ENCODE measurements around the gene RGS9BP.
"Not testable (repeated sequence)": the region's sequence is repeated elsewhere in the genome, so short reads cannot be mapped to it uniquely, and the experiment has no call there.

The RGS9BP gene

DNA sequence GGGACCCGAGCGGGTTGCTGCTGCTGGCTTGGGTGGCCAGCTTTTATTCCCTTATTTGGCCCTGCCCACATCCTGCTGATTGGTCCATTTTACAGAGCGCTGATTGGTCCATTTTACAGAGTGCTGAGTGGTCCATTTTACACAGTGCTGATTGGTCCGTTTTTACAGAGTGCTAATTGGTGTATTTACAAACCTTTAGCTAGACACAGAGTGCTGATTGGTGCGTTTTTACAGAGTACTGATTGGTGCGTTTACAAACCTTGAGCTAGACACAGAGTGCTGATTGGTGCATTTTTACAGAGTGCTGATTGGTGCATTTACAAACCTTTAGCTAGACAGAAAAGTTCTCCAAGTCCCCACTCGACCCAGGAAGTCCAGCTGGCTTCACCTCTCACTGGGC is 24.5 kb downstream of the RGS9BP start:
- not testable (repeated sequence) for DNase-seq

DNA sequence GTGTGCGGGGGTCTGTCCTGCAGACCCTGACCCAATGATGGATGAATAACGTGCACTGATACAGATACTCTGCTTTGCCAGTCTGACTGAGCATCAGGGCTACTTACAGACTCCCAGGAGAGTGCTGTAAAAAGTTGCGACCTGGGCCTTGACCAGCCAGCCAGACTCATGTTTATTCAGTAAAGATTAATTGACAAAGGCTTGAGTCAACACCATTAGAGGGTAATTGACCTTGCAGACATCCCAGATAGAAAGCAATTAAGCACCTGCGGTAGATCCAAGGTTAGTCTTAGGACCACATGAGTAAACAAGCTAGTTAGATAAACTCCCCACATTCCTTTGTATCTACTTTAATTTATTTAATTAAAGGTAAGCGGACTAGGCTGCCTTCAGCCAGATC is 26.4 kb downstream of the RGS9BP start:
- DNase-seq, result no peak

DNA sequence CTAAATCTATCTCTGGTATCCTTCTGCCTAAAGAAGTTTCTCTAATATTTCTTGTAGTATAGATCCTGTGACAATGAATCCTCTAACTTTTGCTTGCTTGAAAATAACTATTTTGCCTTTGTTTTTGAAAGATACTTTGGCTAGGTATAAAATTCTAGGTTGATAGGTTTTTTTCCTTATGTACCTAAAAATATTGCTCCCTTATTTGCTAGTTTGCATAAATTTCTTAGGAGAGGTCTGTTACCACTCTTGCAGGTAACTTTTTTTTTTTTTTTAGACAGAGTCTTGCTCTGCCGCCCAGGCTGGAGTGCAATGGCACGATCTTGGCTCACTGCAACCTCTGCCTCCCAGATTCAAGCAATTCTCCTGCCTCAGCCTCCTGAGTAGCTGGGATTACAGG is 28.4 kb downstream of the RGS9BP start:
- DNase-seq, result not testable (repeated sequence)

DNA sequence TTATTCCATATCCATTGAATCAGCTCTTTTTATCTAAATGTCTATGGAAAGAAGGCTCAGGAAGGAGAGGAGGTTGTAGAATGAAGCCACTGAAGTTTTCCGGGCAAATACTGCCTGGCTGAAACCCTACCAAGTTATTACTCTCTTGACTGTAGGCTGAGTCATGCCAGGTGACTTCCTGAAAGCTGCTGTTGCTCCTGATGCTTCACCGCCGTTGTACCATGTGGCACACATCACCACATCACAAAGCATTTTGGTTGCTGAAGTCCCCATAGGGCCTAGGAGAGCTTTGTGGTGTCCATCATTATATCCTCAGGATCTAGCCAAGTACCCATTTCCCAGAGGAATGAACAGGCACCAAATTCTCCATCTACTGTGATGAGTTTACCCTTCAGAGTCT is 32.8 kb downstream of the RGS9BP start:
- DNase-seq, result no peak

DNA sequence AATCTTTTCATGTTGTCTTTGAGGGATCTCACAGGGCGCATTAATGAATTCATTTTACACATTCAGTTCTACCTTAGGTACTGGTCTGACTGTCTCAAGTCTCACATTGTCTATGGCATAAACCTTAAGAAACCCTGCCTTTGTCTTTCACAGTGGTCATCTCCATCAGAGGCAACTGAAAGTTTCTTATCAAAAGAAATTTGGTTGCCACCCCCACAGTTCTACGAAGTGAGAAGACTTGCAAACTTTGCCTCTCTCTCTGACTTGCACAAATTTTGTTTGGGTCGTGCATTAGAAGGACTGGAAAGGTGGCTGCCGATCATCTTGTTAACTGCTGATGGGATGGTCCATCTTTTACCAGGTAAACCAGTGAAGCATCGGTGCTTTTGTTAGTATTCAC is 33.4 kb downstream of the RGS9BP start:
- DNase-seq, result no peak

DNA sequence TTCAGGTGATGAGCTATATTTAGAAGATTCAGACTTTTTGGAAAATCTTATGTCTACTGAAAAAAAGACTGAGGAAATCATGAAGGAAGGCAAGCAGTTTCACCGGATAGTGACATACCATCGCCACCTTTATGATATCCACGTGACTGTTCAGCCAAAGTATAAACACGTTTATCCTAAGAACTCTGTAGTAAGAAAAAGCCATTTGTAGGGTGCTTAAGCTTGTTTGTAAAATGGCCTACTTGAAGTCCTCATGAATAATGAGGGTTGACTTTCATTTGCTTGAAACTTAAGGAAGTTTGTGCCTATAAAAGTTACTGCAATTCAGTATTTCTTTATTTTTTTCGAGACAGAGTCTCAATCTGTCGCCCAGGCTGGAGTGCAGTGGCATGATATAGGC is 36.1 kb downstream of the RGS9BP start:
- no peak for DNase-seq

DNA sequence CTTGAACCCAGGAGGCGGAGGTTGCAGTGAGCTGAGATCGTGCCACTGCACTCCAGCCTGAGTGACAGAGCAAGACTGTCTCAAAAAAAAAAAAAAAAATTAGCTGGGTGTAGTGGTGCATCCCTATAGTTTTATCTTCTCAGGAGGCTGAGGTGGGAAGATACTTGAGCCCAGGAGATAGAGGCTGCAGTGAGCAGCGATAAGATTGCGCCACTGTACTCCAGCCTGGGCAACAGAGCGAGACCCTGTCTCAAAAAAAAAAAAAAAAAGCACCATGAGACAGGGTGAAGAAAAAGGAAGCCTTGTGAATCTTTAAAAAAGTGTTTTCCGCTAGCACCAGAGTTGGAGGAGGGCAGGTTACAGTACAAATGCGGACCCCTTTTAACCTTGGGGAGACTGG is 40.6 kb downstream of the RGS9BP start:
- DNase-seq, result not testable (repeated sequence)

DNA sequence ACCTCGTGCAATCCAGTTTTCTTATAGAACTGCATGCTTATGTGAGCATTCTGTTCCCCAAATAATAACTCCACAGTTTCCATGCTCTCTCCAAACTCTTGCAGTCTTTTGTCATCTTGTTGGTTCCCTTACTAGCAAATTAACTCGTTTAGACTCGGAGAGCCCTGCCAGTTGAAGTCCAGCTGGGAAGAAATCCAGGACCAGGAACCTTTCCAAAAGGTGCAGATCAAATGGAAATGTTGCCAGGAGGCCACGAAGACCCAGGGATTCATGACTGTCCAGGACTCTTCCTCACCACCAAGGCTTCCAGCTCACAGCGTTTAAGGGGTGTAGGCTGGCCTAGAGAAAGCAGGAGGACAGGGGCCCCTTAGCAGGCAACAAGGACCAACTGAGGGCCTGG is 41.8 kb downstream of the RGS9BP start:
- no peak for DNase-seq

DNA sequence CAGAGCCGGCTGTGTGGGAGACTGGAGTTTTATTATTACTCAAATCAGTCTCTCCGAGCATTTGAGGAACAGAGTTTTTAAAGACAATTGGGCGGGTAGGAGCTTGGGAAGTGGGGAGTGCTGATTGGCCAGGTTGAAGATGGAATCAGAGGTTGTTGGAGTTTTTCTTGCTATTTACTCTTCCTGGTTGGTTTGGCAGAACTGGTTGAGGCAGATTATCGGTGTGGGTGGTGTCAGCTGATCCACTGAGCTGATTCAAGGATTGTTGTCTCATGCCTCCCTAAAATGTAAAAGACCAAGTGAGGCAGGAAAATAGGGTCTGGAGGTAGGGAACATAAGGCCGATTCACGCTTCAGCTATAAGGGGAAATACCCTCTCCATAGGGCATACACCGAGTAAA is 42.6 kb downstream of the RGS9BP start:
- no peak for DNase-seq

DNA sequence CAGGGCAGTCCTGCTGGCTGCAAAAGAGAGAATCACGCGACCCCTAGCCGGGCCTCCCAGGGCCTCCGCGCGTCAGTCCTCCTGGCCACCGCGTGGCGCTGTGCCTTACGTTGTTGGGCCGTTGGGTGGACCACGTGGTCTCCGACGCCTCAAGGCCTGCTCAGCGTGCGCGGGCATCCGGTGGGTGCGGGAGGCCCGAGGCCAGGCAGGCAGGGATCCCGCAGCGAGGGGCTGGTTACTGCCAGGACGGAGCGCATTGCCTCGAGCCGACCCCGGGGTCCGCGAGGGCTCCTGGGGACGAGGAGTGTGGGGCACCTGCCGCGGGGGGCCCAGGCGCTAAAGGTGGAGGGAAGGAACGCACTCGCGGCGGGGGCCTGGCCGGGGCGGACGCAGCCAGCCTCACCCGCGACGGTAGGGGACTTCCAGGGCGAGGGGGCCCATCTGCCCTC is 44.0 kb downstream of the RGS9BP start, which contains the start of gene TDRD12:
Gene TDRD12, plus strand, starts transcription at position 157 of the 449 bp plus-strand sequence. CDS start 306 bp downstream, outside the sequence.
- DNase-seq, result no peak

DNA sequence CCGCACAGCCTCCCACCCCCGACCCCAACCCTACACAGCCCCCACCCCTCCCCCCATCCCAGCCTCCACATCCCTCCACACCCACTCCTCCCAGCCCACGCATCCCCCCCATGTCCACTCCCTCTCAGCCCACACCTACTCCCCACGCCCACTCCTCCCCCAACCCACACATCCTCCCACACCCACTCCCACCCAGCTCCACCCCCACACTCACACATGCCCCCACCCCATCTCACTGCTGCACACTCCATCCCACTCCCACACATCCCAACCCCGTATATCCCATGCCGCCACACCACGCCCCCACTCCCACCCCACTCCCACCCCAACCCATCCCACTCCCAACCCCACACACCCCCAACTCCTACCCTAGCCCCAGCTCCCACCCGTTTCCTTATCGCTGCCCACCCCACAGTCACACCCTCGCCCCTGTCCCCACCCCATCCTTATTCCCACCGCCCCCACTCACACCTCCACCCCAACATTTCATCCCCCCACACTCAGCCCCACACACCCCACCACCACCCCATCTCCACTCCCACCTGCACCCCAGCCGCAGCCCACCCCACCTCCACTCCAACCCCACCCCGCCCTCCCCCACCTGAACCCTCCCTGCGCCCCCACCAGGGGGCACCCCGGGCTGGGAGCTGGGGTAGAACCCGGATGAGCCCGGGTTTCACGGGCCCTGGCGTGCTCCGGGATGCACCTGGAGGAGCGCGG is 44.7 kb downstream of the RGS9BP start:
- no peak for DNase-seq

DNA sequence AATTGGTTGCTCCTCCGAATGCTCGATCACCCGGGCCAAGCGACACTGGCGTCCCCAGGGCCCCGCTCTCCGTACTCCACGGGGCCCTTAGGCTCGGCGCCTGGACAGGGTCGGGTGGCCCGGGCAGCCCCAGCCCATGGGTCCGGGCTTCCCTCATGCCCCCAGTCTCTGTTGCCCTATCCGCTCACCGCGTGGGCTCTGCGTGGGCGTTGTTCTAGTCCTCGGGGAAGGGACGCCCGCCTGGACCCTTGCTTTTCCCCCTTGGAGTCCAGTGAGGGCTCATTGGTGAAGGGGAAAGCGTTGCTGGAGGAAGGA is 45.2 kb downstream of the RGS9BP start:
- no peak for DNase-seq

All from CD4-positive, alpha-beta T cell treated with Interleukin-15 for 1 hour (primary cell).